ENCODE measurements around the gene HIP1.
A peak's percentile ranks its signal among the peaks of the same experiment; 100 is the strongest.
"Not testable (repeated sequence)": the region's sequence is repeated elsewhere in the genome, so short reads cannot be mapped to it uniquely, and the experiment has no call there.

Gene HIP1

DNA sequence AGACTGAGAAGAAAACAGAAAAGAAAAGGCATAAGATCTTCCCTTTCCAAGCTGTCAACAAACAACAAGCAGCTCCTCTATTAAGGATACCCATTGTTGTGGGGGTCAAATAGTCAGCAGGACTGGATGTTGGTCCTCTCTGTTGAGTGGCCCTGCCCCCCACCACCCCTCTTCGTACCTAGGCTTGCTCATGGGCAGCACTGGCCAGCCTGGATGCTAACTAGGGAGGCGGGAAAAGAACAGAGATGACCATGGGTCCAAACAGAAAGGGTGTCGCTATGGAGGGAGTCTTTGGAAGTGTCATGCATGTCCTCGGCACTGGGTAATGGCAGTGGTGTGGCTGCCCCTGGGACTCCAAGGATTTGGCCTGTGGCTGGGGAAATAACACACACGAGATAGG is 201.0 kb downstream of the HIP1 start:
- no peak for TF ChIP-seq CTCF (IDR thresholded peaks at IDR 0.05; ENCODE audit: low read length, missing control alignments)

DNA sequence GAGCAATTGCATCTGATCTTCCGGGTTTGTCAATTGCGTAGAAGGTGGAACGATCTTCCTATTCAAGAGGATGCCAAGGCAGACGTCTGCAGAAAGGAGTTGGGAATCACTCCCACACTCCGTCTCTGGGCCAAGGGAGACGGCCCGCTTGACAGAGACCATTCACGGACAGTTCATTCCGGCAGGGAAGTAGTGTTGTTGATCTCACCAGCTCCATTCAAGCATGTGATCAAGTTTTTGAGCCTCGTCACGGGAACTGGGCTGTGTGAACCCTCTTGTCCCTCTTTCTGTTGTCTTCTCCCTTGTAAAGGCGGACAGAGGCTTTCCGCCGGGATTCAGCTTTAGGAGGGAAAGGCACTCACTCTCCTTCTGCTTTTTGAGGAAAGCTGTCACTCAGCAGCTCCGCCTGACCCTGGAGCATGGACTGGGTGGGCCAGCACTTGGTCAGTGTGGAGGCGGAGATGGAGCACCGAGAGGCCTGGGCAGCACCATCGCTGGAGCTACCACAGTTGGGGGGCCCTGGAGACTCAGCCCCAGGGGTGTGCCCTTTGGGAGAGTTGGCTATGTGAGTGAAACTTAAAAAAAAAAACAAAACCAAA is 201.7 kb downstream of the HIP1 start:
- no peak for TF ChIP-seq CTCF (IDR thresholded peaks at IDR 0.05; ENCODE audit: low read length, missing control alignments)
- DNase-seq (ENCODE audit: low read depth), result no peak
- no peak overlapping the region for H3K4me3 ChIP-seq (replicated peaks; ENCODE audit: low read depth, low read length)

More for the DNA sequence above, 201.0 kb downstream of the HIP1 start:
- no peak overlapping the region for H3K4me3 ChIP-seq (replicated peaks; ENCODE audit: low read depth, low read length)
- no peak for DNase-seq (ENCODE audit: low read depth)

DNA sequence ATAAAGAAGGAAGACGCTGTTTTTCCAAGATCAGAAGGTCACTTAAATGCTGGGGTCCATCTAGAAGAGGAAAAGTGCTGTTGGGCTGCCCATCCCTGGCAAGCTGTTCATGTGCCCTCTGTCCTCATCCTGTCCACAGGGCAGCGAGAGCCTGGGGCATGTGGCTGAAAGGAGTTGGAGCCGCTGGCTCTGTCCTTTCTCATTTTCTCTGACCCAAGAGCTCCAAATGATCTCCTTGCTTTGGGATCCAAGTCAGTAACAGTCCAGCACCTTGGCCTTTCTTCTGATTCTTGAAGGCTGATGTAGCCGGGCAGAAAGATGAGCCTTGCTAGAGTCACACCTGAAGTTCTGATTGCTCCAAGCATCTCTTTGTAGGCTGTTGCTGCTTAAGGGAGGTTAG is 202.2 kb downstream of the HIP1 start:
- no peak for TF ChIP-seq CTCF (IDR thresholded peaks at IDR 0.05; ENCODE audit: low read length, missing control alignments)
- no peak overlapping the region for H3K4me3 ChIP-seq (replicated peaks; ENCODE audit: low read depth, low read length)
- DNase-seq (ENCODE audit: low read depth), result no peak

DNA sequence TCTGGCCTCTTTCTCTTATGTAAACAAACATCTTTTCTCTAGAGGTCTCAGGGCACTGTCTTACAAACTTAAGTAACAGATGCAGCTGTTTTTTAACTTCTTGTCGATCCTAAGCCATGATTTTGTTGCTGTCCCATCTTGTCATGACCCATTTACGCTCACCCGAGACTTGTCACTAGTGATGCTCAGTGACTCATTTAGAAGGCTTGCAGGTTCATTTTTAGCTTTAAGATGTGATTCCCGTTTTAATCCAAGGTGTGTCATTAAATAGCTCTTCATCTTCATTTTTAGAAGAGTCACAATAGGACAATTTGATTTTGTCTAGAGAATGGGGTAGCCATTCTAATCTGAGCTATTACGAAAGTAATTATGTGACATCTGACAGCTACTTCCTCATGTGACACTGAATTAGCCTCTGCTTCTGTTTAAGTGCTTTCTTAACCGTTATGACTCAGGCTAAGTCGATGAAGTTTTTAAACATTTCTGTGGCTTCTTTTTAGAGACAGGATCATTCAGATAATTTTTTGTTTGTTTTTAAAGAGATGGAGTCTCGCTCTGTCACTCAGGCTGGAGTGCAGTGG is 203.9 kb downstream of the HIP1 start:
- no peak overlapping the region for H3K4me3 ChIP-seq (replicated peaks; ENCODE audit: low read depth, low read length)
- peak; percentile 33 for DNase-seq (ENCODE audit: low read depth)
- no peak for TF ChIP-seq CTCF (IDR thresholded peaks at IDR 0.05; ENCODE audit: low read length, missing control alignments)

GRCh38 chr7:75533926-75534325 is 204.8 kb downstream of the HIP1 start:
- H3K4me3 ChIP-seq (replicated peaks; ENCODE audit: low read depth, low read length), result no peak overlapping the region
- no peak for TF ChIP-seq CTCF (IDR thresholded peaks at IDR 0.05; ENCODE audit: low read length, missing control alignments)
- no peak for DNase-seq (ENCODE audit: low read depth)

GRCh38 chr7:75532639-75533038 is 206.1 kb downstream of the HIP1 start:
- H3K4me3 ChIP-seq (replicated peaks; ENCODE audit: low read depth, low read length), result no peak overlapping the region
- DNase-seq (ENCODE audit: low read depth), result no peak
- no peak for TF ChIP-seq CTCF (IDR thresholded peaks at IDR 0.05; ENCODE audit: low read length, missing control alignments)

- no peak for TF ChIP-seq CTCF (IDR thresholded peaks at IDR 0.05; ENCODE audit: low read length, missing control alignments)
- H3K4me3 ChIP-seq (replicated peaks; ENCODE audit: low read depth, low read length), result no peak overlapping the region
- DNase-seq (ENCODE audit: low read depth), result no peak
Measured at GRCh38 chr7:75531359-75531821, 207.4 kb downstream of the HIP1 start.

GRCh38 chr7:75527224-75527722 is 211.5 kb downstream of the HIP1 start:
- H3K4me3 ChIP-seq (replicated peaks; ENCODE audit: low read depth, low read length), result peak overlapping the region; percentile 80
- DNase-seq (ENCODE audit: low read depth), result not testable (repeated sequence)

DNA sequence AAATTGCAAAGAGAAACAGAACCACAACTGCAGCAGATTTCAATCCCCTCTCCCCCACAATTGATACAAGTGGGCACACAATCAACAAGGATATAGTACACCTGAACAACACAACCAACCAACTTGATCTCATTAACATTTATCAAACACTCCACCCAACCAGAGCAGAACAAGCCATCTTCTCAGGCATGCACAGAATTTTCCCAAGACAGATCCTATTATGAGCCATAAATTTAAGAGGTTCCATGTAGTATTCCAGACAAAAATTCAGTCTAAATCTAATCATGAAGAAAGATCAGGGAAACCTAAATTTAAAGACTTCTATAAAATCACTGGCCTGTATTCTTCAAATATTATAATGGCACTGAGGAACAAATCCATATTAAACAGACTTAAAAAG is 217.0 kb downstream of the HIP1 start:
- not testable (repeated sequence) for DNase-seq (ENCODE audit: low read depth); H3K4me3 ChIP-seq (replicated peaks; ENCODE audit: low read depth, low read length)

DNA sequence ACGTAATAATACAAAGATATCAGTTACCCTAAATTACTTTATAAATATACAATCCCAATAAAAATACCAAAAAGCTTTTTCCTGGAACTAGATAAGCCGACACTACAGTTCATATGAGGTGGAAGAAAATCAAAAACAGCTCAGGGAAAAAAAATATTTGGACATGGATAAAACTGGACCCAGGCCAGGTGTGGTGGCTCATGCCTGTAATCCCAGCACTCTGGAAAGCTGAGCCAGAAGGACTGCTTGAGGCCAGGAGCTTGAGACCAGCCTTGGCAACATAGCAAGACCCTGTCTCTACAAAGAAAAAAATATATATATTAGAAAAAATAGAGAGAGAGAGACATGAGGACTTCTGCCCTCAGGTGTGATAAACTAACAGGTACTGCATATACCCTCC is 219.9 kb downstream of the HIP1 start:
- H3K4me3 ChIP-seq (replicated peaks; ENCODE audit: low read depth, low read length); DNase-seq (ENCODE audit: low read depth): not testable (repeated sequence)

Measured in fibroblast of pulmonary artery (primary cell).